ENCODE measurements around the gene S100A5. TPM values are rescaled to one million over a fixed set of nuclear protein-coding genes. Genes with fewer than 3 reads are reported as not detected.

The S100A5 gene
- total RNA-seq, 1 experiment from 2014 or later = 6.0 TPM

DNA sequence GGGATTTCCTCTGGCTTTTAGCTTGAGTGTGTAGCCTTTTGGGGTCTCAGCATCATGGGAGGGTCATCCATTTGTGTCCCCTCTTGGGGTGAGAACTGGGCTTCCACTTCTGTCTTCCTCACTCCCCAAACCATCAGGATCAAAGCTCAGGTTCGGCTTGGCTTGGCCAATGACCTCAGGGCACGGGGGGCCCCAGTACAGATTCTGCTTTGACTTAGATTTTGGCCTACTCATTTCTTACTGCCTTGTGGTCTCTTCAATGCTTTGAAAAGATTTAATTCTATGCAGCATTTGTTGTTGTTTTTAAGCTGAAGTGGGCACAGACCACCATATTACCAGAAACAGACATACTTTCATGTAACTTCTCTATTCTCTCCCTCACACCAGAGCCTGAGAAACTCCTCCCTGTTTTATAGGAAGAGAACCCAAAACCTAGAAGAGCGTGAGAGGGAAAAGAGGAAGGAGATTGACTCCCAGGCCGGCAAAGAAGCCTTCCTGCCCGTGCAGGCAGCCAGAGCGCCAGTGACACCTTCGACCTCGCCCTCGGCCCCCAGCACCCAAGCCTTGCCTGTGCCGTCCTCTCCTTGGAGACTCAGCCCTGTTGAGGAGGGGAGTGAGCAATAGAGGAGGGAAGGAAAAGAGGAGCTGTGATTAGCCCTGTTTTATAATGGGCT lies 10.2 kb upstream of the S100A5 start:
- H3K9me3 ChIP-seq (ENCODE audit: control insufficient read depth in 1 of 2, insufficient read depth in 1 of 2, low read depth in 1 of 2, low read length in 2 of 2) = no peaks in the 10 kb centered on the region
- no peaks in the 10 kb centered on the region for H3K9me2 ChIP-seq (ENCODE audit: insufficient read depth)
- H3K4me2 ChIP-seq (ENCODE audit: low read length) = peak overlapping the region; percentile 77
- no peaks in the 10 kb centered on the region for H3K36me3 ChIP-seq (ENCODE audit: control insufficient read depth in 1 of 2, insufficient read depth in 2 of 2, low read length in 2 of 2)
- intact Hi-C loops (cut with micrococcal nuclease) = no loop called here
- H3K4me3 ChIP-seq (replicated peaks in 1 of 2; ENCODE audit: low read depth in 1 of 2, low read length in 2 of 2) = no peak overlapping the region
- no TSS peak for BruUV-seq (replicated peaks)
- peaks cover 59 to 84% of the 10 kb centered on the region in 2 experiments for H3K4me1 ChIP-seq (ENCODE audit: control insufficient read depth in 1 of 2, insufficient read depth in 2 of 2, low read length in 2 of 2)
- ChIA-PET POLR2A (interaction anchor here (1.8 to 8.1 kb wide), 4 partner anchors 11 to 17 kb away, joined by 6 to 78 read pairs (median 8); partner anchors contain the start of genes S100A2 and S100A6), RAD21 (ENCODE audit: low non-redundant PET in 1 of 2, low total read pairs in 2 of 2, uncharacterized antibody in 2 of 2, unreplicated experiment in 2 of 2) (no interaction called here), CTCF (interaction anchor here (1.3 to 2.6 kb wide), 3 partner anchors 17 to 76 kb away, joined by 3 to 11 read pairs (median 5); partner anchors contain the start of gene S100A13)
- no peaks in the 10 kb centered on the region for H3K79me2 ChIP-seq (ENCODE audit: insufficient read depth, low read length)
- DNase-seq (ENCODE audit: low read depth, low spot score) = no peak
- no peak overlapping the region for H3K27ac ChIP-seq (ENCODE audit: low read depth, low read length)
- H3K27me3 ChIP-seq (ENCODE audit: insufficient read depth, low read length) = no peaks in the 10 kb centered on the region
- no peaks in the 10 kb centered on the region for H4K20me1 ChIP-seq (ENCODE audit: insufficient read depth)
- H2AFZ ChIP-seq (ENCODE audit: low read depth, low read length, poor library complexity, severe bottlenecking) = no peak overlapping the region
- TF ChIP-seq, protein P1, sequence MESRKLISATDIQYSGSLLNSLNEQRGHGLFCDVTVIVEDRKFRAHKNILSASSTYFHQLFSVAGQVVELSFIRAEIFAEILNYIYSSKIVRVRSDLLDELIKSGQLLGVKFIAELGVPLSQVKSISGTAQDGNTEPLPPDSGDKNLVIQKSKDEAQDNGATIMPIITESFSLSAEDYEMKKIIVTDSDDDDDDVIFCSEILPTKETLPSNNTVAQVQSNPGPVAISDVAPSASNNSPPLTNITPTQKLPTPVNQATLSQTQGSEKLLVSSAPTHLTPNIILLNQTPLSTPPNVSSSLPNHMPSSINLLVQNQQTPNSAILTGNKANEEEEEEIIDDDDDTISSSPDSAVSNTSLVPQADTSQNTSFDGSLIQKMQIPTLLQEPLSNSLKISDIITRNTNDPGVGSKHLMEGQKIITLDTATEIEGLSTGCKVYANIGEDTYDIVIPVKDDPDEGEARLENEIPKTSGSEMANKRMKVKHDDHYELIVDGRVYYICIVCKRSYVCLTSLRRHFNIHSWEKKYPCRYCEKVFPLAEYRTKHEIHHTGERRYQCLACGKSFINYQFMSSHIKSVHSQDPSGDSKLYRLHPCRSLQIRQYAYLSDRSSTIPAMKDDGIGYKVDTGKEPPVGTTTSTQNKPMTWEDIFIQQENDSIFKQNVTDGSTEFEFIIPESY (IDR thresholded peaks at IDR 0.05; ENCODE audit: extremely low read depth, insufficient replicate concordance, low read length) = no peak
- no peak for TF ChIP-seq ZNF274 (IDR thresholded peaks at IDR 0.05; ENCODE audit: low read depth, low read length)
- no peak for ATAC-seq
- H3K9ac ChIP-seq (ENCODE audit: low read length) = peak overlapping the region; percentile 81

DNA sequence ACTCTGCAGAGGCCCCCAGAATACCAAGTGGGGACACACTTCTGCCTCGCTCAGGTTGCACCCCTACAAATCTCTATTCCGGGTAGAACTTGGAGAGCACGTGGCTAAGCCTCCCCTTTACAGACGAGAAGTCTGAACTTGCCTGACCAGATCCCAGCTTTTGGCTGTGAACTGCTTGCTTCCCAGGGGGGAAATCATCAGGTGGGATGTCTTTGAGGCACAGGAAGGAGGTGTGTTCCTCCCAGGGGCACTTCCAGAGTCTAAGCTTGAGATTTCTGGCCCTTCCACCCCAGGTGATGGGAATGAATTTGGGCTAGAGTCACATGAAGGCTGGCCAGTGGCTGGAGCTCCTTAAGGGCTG lies 9.6 kb upstream of the S100A5 start:
- H3K9ac ChIP-seq (ENCODE audit: low read length) = peak overlapping the region; percentile 81
- intact Hi-C loops (cut with micrococcal nuclease) = no loop called here
- no peaks in the 10 kb centered on the region for H4K20me1 ChIP-seq (ENCODE audit: insufficient read depth)
- peaks cover 65 to 90% of the 10 kb centered on the region in 2 experiments for H3K4me1 ChIP-seq (ENCODE audit: control insufficient read depth in 1 of 2, insufficient read depth in 2 of 2, low read length in 2 of 2)
- H3K27ac ChIP-seq (ENCODE audit: low read depth, low read length) = no peak overlapping the region; the same call in 1 of the 2 replicates
- ATAC-seq = no peak
- H3K9me2 ChIP-seq (ENCODE audit: insufficient read depth) = no peaks in the 10 kb centered on the region
- no peaks in the 10 kb centered on the region for H3K27me3 ChIP-seq (ENCODE audit: insufficient read depth, low read length)
- CTCF ChIA-PET = interaction anchor here (2.6 kb wide), 1 partner anchor 16 kb away, joined by 11 read pairs; no protein-coding TSS in a partner anchor
- no peak overlapping the region for H2AFZ ChIP-seq (ENCODE audit: low read depth, low read length, poor library complexity, severe bottlenecking)
- RAD21 ChIA-PET (ENCODE audit: low non-redundant PET in 1 of 2, low total read pairs in 2 of 2, uncharacterized antibody in 2 of 2, unreplicated experiment in 2 of 2) = no interaction called here
- no TSS peak for BruUV-seq (replicated peaks)
- DNase-seq (ENCODE audit: low read depth, low spot score) = no peak
- H3K4me2 ChIP-seq (ENCODE audit: low read length) = peak overlapping the region; percentile 77
- H3K9me3 ChIP-seq (ENCODE audit: control insufficient read depth in 1 of 2, insufficient read depth in 1 of 2, low read depth in 1 of 2, low read length in 2 of 2) = no peaks in the 10 kb centered on the region
- no peaks in the 10 kb centered on the region for H3K36me3 ChIP-seq (ENCODE audit: control insufficient read depth in 1 of 2, insufficient read depth in 2 of 2, low read length in 2 of 2)
- no peak overlapping the region for H3K4me3 ChIP-seq (replicated peaks in 1 of 2; ENCODE audit: low read depth in 1 of 2, low read length in 2 of 2)
- peaks cover 2% of the 10 kb centered on the region; the same call in 1 of the 2 replicates for H3K79me2 ChIP-seq (ENCODE audit: insufficient read depth, low read length)
- TF ChIP-seq ZFX (IDR thresholded peaks at IDR 0.05) (no peak), CEBPB (IDR thresholded peaks at IDR 0.05; ENCODE audit: low read depth) (no peak), SP1 (IDR thresholded peaks at IDR 0.05; ENCODE audit: low read depth) (no peak), SRF (IDR thresholded peaks at IDR 0.05; ENCODE audit: low read depth) (no peak)
- TF ChIP-seq, protein P2, sequence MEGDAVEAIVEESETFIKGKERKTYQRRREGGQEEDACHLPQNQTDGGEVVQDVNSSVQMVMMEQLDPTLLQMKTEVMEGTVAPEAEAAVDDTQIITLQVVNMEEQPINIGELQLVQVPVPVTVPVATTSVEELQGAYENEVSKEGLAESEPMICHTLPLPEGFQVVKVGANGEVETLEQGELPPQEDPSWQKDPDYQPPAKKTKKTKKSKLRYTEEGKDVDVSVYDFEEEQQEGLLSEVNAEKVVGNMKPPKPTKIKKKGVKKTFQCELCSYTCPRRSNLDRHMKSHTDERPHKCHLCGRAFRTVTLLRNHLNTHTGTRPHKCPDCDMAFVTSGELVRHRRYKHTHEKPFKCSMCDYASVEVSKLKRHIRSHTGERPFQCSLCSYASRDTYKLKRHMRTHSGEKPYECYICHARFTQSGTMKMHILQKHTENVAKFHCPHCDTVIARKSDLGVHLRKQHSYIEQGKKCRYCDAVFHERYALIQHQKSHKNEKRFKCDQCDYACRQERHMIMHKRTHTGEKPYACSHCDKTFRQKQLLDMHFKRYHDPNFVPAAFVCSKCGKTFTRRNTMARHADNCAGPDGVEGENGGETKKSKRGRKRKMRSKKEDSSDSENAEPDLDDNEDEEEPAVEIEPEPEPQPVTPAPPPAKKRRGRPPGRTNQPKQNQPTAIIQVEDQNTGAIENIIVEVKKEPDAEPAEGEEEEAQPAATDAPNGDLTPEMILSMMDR (IDR thresholded peaks at IDR 0.05 in 2 of 3, conservative IDR thresholded peaks at IDR 0.05 in 1 of 3; ENCODE audit: borderline replicate concordance in 1 of 3, insufficient read depth in 1 of 3, low read depth in 2 of 3, low read length in 2 of 3) = no peak
- TF ChIP-seq, protein P1 (IDR thresholded peaks at IDR 0.05; ENCODE audit: extremely low read depth, insufficient replicate concordance, low read length) = no peak
- POLR2A ChIA-PET = interaction anchor here (1.1 to 8.1 kb wide), 2 partner anchors 15 to 16 kb away, joined by 3 to 78 read pairs; partner anchors contain the start of gene S100A6
